HK-2 (cell line): ENCODE measurements around the gene ITLN1.
"Not testable (repeated sequence)": the region's sequence is repeated elsewhere in the genome, so short reads cannot be mapped to it uniquely, and the experiment has no call there.

Experiments used
- DNase-seq: peaks from one replicate; pipeline ENCODE4 v3.0.0-alpha.2; 2018; ENCODE audit not compliant: unreplicated experiment

ITLN1 gene

DNA sequence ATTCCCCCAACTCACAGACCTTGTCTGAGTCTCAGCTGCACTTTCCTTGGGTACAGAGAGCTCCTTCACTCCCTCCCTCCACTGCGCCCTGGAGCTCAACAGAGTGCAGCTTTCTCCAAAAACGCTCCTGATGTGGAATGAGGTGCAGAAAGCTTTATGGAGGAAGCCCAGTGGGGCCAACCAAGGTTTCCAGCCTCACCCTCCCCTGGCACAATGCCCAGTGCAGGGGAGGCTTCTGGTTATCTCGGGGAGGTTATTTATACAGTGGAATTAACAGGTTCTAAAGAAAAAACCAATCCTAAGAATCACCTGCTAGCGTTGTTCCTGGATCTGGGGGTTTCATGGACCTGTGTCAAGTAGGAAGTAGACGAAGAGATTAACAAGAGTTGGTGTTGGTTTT is at the start of gene ITLN1:
Gene ITLN1, minus strand, starts transcription at position 139 of the 400 bp plus-strand sequence. CDS start 303 bp downstream, outside the sequence.
- no peak for DNase-seq

GRCh38 chr1:160933305-160933704 is 48.3 kb upstream of the ITLN1 start:
- not testable (repeated sequence) for DNase-seq

DNA sequence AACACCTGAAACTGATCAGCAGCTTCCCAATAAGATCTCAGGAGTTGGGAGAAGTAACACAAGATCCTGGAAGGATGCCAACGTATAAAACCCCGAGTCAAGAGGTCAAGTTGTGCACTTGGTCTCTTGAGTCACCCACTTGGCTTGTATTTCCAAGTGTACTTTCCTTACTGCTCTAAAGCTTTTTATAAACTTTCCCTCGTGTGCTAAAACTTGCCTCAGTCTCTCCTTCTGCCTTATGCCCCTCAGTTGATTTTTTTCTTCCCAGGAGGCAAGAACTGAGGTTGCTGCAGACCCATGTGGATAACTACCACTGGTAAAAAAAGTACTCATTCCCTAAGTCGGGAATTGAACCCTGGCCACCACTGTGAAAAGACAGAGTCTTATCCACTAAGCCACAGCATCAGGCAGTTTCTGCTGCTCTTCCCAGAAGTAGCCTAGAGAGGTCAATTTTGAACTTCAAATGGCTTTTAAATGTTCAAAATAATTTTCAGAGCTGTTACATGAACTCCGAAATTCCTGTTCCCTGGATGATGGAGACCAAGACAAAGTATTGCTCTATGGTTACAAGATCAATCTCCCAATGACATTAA is 40.8 kb upstream of the ITLN1 start:
- no peak for DNase-seq

GRCh38 chr1:160924791-160925651 is 40.0 kb upstream of the ITLN1 start:
- no peak for DNase-seq

GRCh38 chr1:160916666-160917065 is 31.7 kb upstream of the ITLN1 start:
- no peak for DNase-seq

DNA sequence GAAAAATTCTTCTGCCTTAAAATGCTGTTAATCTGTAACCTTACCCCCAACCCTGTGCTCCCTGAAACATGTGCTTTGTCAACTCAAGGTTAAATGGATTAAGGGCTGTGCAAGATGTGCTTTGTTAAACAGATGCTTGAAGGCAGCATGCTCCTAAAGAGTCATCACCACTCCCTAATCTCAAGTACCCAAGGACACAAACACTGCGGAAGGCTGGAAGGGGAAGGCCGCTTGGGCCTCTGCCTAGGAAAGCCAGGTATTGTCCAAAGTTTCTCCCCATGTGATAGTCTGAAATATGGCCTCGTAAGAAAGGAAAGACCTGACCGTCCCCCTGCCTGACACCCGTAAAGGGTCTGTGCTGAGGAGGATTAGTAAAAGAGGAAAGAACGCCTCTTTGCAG is 28.2 kb upstream of the ITLN1 start:
- not testable (repeated sequence) for DNase-seq

DNA sequence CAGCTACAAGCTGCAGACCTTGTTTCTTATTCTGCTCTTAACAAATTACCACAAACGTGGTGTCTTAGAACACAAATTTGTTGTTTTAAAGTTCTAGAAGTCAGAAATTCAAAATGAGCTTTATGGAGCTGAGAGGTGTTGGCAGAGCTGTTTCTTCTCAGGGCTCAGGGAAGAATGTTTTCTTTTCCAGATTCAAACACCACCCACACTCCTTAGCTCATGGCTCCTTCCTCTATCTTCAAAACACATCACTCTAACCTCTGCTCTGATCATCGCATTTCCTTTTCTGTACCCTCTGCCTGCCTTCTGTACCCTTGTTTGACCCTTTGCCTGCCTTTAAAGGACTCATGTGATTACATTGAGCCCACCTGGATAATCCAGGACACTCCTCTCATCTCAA is 26.9 kb upstream of the ITLN1 start:
- no peak for DNase-seq

GRCh38 chr1:160911441-160911840 is 26.5 kb upstream of the ITLN1 start:
- DNase-seq = no peak

DNA sequence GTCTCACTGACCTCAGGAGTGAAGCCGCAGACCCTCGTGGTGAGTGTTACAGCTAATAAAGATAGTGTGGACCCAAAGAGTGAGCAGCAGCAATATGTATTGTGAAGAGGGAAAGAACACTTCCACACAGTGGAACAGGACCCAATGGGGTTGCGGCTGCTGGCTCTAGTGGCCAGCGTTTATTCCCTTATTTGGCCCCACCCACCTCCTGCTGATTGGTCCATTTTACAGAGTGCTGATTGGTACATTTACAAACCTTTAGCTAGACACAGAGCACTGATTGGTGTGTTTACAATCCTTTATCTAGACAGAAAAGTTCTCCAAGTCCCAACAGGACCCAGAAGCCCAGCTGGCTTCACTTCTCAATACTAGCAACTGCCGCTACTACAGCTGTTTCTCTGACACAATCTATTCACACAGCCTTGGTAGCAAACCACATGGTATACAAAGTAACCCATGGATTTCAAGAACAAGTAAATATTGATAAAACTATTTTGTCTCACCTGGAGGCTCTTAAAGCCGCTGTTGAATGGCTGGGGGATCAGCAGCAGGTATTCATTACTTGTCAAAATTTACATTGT is 25.3 kb upstream of the ITLN1 start:
- DNase-seq = no peak

DNA sequence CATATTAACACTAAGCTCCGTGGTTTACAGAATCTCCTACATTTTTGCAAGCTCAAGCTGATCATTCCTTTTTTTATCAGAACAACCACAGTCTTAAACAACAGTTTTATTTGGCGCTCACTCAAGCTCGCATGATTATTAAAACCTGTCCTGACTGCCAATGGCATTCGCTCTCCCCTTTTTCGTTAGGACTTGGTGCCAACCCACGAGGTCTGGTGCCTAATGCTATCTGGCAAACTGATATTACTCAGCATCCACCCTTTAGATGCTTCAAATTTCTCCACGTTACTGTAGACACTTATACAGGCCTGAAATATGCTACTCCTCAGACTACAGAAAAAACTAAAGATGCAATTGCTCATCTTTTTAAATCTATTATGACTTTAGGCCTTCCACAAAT is 23.0 kb upstream of the ITLN1 start:
- DNase-seq = no peak

- no peak for DNase-seq
These were observed 20.6 kb upstream of the ITLN1 start for GRCh38 chr1:160905617-160905989.

GRCh38 chr1:160904783-160905616 is 20.0 kb upstream of the ITLN1 start:
- DNase-seq = no peak

DNA sequence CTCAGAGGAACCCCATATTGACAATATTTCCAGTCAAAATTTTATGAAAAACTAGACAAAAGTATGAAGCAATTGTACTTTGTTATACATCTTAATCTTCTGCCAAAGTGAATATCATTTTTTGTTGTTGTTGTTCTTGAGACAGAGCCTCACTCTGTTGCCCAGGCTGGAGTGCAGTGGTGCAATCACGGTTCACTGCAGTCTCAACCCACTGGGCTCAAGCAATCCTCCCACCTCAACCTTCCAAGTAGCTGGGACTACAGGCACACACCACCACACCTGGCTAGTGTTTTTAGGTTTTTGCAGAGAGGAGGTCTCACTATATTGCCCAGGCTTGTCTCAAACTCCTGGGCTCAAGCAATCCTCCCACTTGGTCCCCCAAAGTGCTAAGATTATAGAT is 17.3 kb upstream of the ITLN1 start:
- DNase-seq = not testable (repeated sequence)

- no peak for DNase-seq
These were observed 16.8 kb upstream of the ITLN1 start for GRCh38 chr1:160901768-160902167.

DNA sequence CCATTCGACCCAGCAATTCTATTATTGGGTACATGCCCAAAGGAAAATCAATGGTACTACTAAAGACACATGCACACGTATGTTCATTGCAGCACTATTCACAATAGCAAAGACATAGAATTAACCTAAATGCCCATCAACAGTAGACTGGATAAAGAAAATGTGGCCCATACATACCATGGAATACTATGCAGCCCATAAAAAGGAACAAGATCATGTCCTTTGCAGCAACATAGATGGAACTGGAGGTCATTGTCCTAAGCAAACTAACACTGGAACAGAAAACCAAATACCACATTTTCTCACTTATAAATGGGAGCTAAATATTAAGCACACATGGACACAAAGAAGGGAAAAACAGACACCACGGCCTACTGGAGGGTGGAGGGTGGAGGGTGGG is 15.7 kb upstream of the ITLN1 start:
- DNase-seq = not testable (repeated sequence)

DNA sequence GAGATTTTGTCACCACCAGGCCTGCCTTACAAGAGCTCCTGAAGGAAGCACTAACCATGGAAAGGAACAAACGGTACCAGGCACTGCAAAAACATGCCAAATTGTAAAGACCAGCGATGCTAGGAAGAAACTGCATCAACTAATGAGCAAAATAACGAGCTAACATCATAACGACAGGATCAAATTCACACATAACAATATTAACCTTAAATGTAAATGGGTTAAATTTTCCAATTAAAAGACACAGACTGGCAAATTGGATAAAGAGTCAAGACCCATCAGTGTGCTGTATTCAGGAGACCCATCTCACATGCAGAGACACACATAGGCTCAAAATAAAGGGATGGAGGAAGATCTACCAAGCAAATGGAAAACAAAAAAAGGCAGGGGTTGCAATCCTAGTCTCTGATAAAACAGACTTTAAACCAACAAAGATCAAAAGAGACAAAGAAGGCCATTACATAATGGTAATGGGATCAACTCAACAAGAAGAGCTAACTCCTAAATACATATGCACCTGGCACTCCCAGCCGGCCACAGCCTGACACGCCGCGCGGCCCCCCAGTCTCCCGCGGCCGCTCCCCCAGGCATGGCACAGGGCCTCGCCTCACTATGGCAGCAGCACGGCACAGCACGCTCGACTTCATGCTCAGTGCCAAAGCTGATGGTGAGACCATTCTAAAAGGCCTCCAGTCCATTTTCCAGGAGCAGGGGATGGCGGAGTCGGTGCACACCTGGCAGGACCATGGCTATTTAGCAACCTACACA is 9.6 kb upstream of the ITLN1 start:
- not testable (repeated sequence) for DNase-seq

DNA sequence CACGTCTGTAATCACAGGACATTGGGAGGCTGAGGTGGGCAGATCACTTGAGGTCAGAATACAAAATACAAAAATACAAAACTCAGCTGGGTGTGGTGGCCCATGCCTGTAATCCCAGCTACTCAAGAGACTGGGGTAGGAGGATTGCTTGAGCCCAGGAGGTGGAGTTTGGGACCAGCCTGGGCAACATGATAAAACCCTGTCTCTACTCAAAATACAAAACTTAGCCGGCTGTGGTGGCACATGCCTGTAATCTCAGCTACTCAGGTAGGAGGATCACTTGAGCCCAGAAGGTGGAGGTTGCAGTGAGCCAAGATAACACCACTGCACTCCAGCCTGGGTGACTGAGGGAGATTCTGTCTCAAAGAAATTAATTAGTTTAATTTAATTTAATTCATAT is 6.5 kb upstream of the ITLN1 start:
- no peak for DNase-seq

- DNase-seq = no peak
These were observed 3.9 kb upstream of the ITLN1 start for GRCh38 chr1:160888926-160889325.

- DNase-seq = no peak
These were observed 2.1 kb upstream of the ITLN1 start for GRCh38 chr1:160887071-160887470.

- DNase-seq = no peak
These were observed 401 bp downstream of the ITLN1 start for GRCh38 chr1:160884579-160884978.
